ENCODE data around the gene IL22RA1. TPM values are rescaled to one million over a fixed set of nuclear protein-coding genes. Genes with fewer than 3 reads are reported as not detected.

IL22RA1 gene
- polyA plus RNA-seq, 2 of the 4 experiments (the other 2 are of a cell fraction), result 1.5 to 1.7 TPM

GRCh38 chr1:24125456-24125855 is 17.5 kb downstream of the IL22RA1 start:
- ChIA-PET CTCF (interaction anchor here (1.1 to 1.5 kb wide), 4 partner anchors 13 to 270 kb away, joined by 3 to 8 read pairs (median 4); partner anchors contain the start of gene MYOM3), POLR2A (no interaction called here)
- ATAC-seq, result no peak
- Histone ChIP-seq H3K4me1 (no peaks in the 10 kb centered on the region), H3K4me3 (no peak overlapping the region), H3K27ac (no peak overlapping the region), H3K4me2 (no peak overlapping the region), H3K9me3 (peaks cover 8% of the 10 kb centered on the region; the same call in 1 of the 3 replicates)
- TF ChIP-seq FOSL2 (IDR thresholded peaks at IDR 0.05), result no peak
- no peak for TF ChIP-seq FOSL2 (CRISPR knock-in tag; IDR thresholded peaks at IDR 0.05)
- no peak for FAIRE-seq
- 68% methylated on average over 4 of the region's 4 CpGs for WGBS (ENCODE audit: missing lambda C conversion rate)
- no peak for DNase-seq (ENCODE audit: low read depth in 1 of 2, low spot score in 1 of 2)

GRCh38 chr1:24124980-24125379 is 18.0 kb downstream of the IL22RA1 start:
- ChIA-PET POLR2A (no interaction called here), CTCF (interaction anchor here (0.5 to 1.5 kb wide), 4 partner anchors 25 to 270 kb away, joined by 3 to 8 read pairs (median 4); no protein-coding TSS in a partner anchor)
- no peak for FAIRE-seq
- peaks cover 3% of the 10 kb centered on the region; the same call in 1 of the 3 replicates for H3K9me3 ChIP-seq
- peaks cover 3% of the 10 kb centered on the region; the same call in 2 of the 3 replicates for H3K4me1 ChIP-seq
- H3K4me2 ChIP-seq, result no peak overlapping the region
- 59% methylated on average over 2 of the region's 2 CpGs for WGBS (ENCODE audit: missing lambda C conversion rate)
- no peak for TF ChIP-seq MYC (IDR thresholded peaks at IDR 0.05; ENCODE audit: borderline replicate concordance, low read length)
- no peak for TF ChIP-seq CEBPB (IDR thresholded peaks at IDR 0.05)
- TF ChIP-seq NR3C1 (IDR thresholded peaks at IDR 0.05), result no peak
- TF ChIP-seq HES2 (IDR thresholded peaks at IDR 0.05), result no peak
- no peak for TF ChIP-seq HOXB13 (CRISPR knock-in tag; IDR thresholded peaks at IDR 0.05; ENCODE audit: low read depth)
- no peak for DNase-seq (ENCODE audit: low read depth in 1 of 2, low spot score in 1 of 2)
- H3K4me3 ChIP-seq, result no peak overlapping the region
- H3K27ac ChIP-seq, result no peak overlapping the region
- ATAC-seq, result no peak

- H3K4me1 ChIP-seq, result peaks cover 9% of the 10 kb centered on the region; the same call in 2 of the 3 replicates
- WGBS (ENCODE audit: missing lambda C conversion rate), result 58% methylated on average over 3 of the region's 6 CpGs
- TF ChIP-seq JUNB (IDR thresholded peaks at IDR 0.05), result no peak
- TF ChIP-seq KDM1A (IDR thresholded peaks at IDR 0.05; ENCODE audit: low read depth), result no peak
- no peak for TF ChIP-seq PHF8 (IDR thresholded peaks at IDR 0.05; ENCODE audit: borderline replicate concordance, low read depth)
- no peak for TF ChIP-seq RNF2 (IDR thresholded peaks at IDR 0.05; ENCODE audit: borderline replicate concordance, low read depth)
- TF ChIP-seq ZC3H11A (IDR thresholded peaks at IDR 0.05), result no peak
- TF ChIP-seq PBX3 (IDR thresholded peaks at IDR 0.05), result no peak
- no peak for TF ChIP-seq ATOH8 (CRISPR knock-in tag; IDR thresholded peaks at IDR 0.05; ENCODE audit: low read depth)
- TF ChIP-seq BCL3 (IDR thresholded peaks at IDR 0.05), result no peak
- TF ChIP-seq ZFP36 (IDR thresholded peaks at IDR 0.05; ENCODE audit: borderline replicate concordance, partially characterized antibody), result no peak
- TF ChIP-seq ELK1 (IDR thresholded peaks at IDR 0.05; ENCODE audit: low read depth, low read length), result no peak
- TF ChIP-seq JUN (IDR thresholded peaks at IDR 0.05), result no peak
- TF ChIP-seq HOXA7 (CRISPR knock-in tag; IDR thresholded peaks at IDR 0.05), result no peak
- TF ChIP-seq RCOR1 (IDR thresholded peaks at IDR 0.05; ENCODE audit: low read depth, low read length), result no peak
- TF ChIP-seq ESRRA (IDR thresholded peaks at IDR 0.05; ENCODE audit: borderline replicate concordance, low read length), result no peak
- TF ChIP-seq CBX2 (IDR thresholded peaks at IDR 0.05; ENCODE audit: borderline replicate concordance, low read depth), result no peak
- TF ChIP-seq HDAC2 (IDR thresholded peaks at IDR 0.05), result no peak
- no peak for TF ChIP-seq FOSL2 (IDR thresholded peaks at IDR 0.05)
- TF ChIP-seq FOSL2 (CRISPR knock-in tag; IDR thresholded peaks at IDR 0.05), result no peak
- no peak for TF ChIP-seq HMGXB4 (CRISPR knock-in tag; IDR thresholded peaks at IDR 0.05; ENCODE audit: borderline replicate concordance)
- TF ChIP-seq NFE2L2 (conservative IDR thresholded peaks at IDR 0.05; ENCODE audit: low read length), result no peak
- TF ChIP-seq KDM5A (IDR thresholded peaks at IDR 0.05), result no peak
- FAIRE-seq (no peak), ATAC-seq (no peak), DNase-seq (ENCODE audit: low read depth in 1 of 2, low spot score in 1 of 2) (no peak)
- no peak overlapping the region for H3K4me3 ChIP-seq
- CTCF ChIA-PET, result interaction anchor here (1.1 kb wide), 1 partner anchor 10 kb away, joined by 3 read pairs; no protein-coding TSS in a partner anchor
- H3K9me3 ChIP-seq, result no peaks in the 10 kb centered on the region
- H3K27ac ChIP-seq, result no peak overlapping the region
- POLR2A ChIA-PET, result no interaction called here
- H3K4me2 ChIP-seq, result no peak overlapping the region
Measured at GRCh38 chr1:24123611-24124010, 19.3 kb downstream of the IL22RA1 start.

Data from A549 (cell line).